Neural cell (in vitro differentiated cells): Measurements from ENCODE around the gene ZFP36L2.

Experiments used
- EP300 ChIP-seq: fragments of 450-650 bp; conservative IDR thresholded peaks from 2 replicates; pipeline ENCODE4 v1.6.1; 2014; ENCODE audit warnings: antibody characterized with exemption, mild to moderate bottlenecking, moderate library complexity; ENCODE audit not compliant: poor library complexity, severe bottlenecking
- EZH2 ChIP-seq: fragments of 200-600, 300-800 bp; shearing (Covaris generic), sonication (generic); IDR thresholded peaks from 2 replicates; pipeline ENCODE4 v1.6.1; 2014; ENCODE audit warnings: antibody characterized with exemption, low read length, borderline replicate concordance, mild to moderate bottlenecking; ENCODE audit not compliant: insufficient read depth, poor library complexity, severe bottlenecking
- MXI1 ChIP-seq: fragments of 450-650 bp; conservative IDR thresholded peaks from 2 replicates; pipeline ENCODE4 v1.6.1; 2014; ENCODE audit warnings: antibody characterized with exemption, mild to moderate bottlenecking; ENCODE audit not compliant: poor library complexity, severe bottlenecking
- POLR2AphosphoS5 ChIP-seq: IDR thresholded peaks from 2 replicates; pipeline ENCODE4 v1.6.1; 2012
- RAD21 ChIP-seq: fragments of 450-650 bp; conservative IDR thresholded peaks from 2 replicates; pipeline ENCODE4 v1.6.1; 2014; ENCODE audit warnings: antibody characterized with exemption, mild to moderate bottlenecking, moderate library complexity
- SMC3 ChIP-seq: fragments of 450-650 bp; conservative IDR thresholded peaks from 2 replicates; pipeline ENCODE4 v1.6.1; 2014; ENCODE audit warnings: antibody characterized with exemption, mild to moderate bottlenecking, moderate library complexity; ENCODE audit not compliant: poor library complexity
- TAF1 ChIP-seq: IDR thresholded peaks from 2 replicates; pipeline ENCODE4 v1.6.1; 2012; ENCODE audit warnings: low read depth
- TF ChIP-seq, protein P1 (sequence below): fragments of 450-650 bp; IDR thresholded peaks from 2 replicates; pipeline ENCODE4 v1.5.1; 2014; ENCODE audit warnings: antibody characterized with exemption, mild to moderate bottlenecking, moderate library complexity; ENCODE audit not compliant: poor library complexity, severe bottlenecking
- TF ChIP-seq, protein P2 (sequence below): IDR thresholded peaks from 2 replicates; pipeline ENCODE4 v1.6.1; 2012; ENCODE audit warnings: borderline replicate concordance

DNA sequence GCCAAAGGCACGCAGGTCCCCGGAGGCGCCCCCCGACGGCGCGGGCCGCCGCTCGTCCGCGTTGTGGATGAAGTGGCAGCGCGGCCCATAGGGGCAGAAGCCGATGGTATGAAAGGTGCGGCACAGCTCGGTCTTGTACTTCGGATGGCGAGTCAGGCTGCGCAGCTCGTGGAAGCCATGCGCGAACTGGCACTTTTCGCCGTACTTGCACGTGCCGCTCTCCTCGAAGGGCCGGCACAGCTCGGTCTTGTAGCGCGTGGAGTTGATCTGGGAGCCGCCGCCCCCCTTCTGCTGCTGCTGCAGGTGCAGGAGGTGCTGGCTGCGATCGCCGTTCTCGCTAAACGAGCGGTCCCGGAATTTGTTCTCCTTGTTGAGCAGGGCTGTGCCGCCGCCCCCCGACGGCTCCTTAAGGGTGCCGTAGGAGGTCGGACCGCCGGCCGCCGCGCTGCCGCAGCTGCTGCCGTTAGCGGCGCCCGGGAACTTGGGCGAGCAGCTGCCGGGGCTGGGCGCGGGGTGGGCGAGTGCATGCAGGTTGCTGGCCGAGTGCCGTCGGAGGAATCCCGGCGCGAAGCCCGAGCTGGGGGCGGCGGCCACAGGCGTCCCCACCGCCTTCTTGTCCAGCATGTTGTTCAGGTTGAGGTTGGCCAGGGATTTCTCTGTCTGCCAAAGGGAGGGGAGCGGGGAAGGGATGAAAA, 1.2 kb downstream of the ZFP36L2 start:
- no peak for TF ChIP-seq EP300
- TF ChIP-seq, protein P1, sequence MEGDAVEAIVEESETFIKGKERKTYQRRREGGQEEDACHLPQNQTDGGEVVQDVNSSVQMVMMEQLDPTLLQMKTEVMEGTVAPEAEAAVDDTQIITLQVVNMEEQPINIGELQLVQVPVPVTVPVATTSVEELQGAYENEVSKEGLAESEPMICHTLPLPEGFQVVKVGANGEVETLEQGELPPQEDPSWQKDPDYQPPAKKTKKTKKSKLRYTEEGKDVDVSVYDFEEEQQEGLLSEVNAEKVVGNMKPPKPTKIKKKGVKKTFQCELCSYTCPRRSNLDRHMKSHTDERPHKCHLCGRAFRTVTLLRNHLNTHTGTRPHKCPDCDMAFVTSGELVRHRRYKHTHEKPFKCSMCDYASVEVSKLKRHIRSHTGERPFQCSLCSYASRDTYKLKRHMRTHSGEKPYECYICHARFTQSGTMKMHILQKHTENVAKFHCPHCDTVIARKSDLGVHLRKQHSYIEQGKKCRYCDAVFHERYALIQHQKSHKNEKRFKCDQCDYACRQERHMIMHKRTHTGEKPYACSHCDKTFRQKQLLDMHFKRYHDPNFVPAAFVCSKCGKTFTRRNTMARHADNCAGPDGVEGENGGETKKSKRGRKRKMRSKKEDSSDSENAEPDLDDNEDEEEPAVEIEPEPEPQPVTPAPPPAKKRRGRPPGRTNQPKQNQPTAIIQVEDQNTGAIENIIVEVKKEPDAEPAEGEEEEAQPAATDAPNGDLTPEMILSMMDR = no peak
- no peak for TF ChIP-seq SMC3
- TF ChIP-seq POLR2AphosphoS5 = no peak
- TF ChIP-seq TAF1 = no peak
- peak; percentile 12 for TF ChIP-seq EZH2
- TF ChIP-seq RAD21 = no peak
- TF ChIP-seq, protein P2, sequence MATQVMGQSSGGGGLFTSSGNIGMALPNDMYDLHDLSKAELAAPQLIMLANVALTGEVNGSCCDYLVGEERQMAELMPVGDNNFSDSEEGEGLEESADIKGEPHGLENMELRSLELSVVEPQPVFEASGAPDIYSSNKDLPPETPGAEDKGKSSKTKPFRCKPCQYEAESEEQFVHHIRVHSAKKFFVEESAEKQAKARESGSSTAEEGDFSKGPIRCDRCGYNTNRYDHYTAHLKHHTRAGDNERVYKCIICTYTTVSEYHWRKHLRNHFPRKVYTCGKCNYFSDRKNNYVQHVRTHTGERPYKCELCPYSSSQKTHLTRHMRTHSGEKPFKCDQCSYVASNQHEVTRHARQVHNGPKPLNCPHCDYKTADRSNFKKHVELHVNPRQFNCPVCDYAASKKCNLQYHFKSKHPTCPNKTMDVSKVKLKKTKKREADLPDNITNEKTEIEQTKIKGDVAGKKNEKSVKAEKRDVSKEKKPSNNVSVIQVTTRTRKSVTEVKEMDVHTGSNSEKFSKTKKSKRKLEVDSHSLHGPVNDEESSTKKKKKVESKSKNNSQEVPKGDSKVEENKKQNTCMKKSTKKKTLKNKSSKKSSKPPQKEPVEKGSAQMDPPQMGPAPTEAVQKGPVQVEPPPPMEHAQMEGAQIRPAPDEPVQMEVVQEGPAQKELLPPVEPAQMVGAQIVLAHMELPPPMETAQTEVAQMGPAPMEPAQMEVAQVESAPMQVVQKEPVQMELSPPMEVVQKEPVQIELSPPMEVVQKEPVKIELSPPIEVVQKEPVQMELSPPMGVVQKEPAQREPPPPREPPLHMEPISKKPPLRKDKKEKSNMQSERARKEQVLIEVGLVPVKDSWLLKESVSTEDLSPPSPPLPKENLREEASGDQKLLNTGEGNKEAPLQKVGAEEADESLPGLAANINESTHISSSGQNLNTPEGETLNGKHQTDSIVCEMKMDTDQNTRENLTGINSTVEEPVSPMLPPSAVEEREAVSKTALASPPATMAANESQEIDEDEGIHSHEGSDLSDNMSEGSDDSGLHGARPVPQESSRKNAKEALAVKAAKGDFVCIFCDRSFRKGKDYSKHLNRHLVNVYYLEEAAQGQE = no peak
- no peak for TF ChIP-seq MXI1
